GM21723 (cell line): ENCODE results near the gene MTHFR.

Experiments used
- ATAC-seq: cut with Tn5 transposase; IDR thresholded peaks from one replicate; pipeline ENCODE4 v1.9.1; 2021; ENCODE audit warnings: mild to moderate bottlenecking, moderate library complexity; ENCODE audit not compliant: unreplicated experiment

MTHFR gene

DNA sequence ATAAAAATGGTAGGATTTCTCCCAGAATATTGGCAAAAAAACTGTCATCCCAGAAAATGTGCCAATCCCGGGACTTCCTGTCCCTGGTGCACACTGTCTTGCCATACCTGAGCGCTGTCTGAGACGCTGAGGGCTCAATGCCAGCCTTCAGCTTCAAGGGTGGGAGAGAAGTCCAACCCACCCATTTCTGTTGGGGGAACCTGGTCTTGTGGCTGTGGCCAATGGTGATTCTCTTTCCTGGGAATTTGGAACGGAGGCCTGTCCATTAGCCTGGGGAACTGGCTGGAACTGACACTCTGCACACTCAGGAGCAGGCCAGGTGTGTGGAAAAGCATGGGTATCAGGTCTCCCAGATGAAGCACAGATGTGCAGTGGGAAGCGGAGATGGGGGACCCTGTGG, 6.7 kb downstream of the MTHFR start:
- ATAC-seq: no peak

- ATAC-seq: no peak
Observed at GRCh38 chr1:11797525-11798216, 8.1 kb downstream of the MTHFR start.

- no peak for ATAC-seq
Observed at GRCh38 chr1:11796036-11796828, 9.5 kb downstream of the MTHFR start.

- no peak for ATAC-seq
Observed at GRCh38 chr1:11795238-11795890, 10.4 kb downstream of the MTHFR start.

DNA sequence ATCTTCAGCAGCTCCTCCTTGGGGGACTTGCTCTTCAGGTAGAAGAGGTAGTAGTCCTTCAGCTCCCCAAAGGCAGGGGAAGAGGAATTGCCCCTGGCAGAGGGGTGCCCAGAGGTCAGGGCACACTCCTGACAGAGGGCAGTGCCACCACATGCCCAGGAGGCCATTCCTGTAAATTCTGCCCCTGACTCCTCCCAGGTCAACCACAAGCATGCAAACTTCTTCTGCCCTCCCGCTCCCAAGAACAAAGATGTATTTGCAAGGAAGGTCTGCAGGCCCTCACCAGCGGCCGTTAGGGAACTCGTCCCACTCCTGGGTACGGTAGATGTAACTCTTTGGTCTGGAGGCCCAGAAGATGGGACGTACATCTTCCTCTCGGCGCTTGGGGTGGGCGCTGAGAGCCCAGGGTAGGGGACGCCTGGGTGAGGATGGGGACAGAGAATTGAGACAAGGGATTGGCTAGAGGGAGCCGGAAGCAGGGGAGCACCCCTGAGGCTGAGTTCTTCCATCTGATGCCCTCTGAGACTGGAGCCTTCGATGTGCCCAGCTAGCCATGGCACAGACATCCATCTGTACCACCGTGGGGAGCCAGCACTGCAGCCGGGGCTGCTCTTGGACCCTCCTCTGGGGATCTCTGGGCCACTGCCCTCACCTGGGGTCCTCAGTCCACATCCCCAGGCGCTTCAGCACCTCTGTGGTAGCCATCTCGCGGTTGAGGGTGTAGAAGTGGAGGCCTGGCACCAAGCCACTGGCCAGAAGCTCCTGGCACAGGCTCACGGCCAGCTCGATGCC, 11.1 kb downstream of the MTHFR start:
- no peak for ATAC-seq

DNA sequence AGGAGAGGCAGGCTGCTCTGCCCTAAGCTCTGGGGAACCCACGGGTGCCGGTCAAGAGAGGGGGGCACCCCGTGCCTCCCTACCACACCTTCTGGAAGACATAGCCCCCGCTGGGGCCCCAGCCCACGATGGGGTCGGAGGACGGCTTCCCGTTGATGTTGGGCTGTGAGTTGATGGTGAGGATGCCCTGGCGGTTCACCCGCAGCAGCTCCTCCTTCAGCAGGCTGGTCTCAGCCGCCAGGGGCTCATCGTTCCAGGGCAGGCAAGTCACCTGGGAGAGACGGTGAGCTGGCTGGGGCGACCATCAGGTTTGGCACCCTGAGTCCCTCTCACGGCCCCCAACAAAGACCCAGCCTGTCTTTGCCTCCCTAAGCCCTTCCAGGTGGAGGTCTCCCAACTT, 11.9 kb downstream of the MTHFR start:
- ATAC-seq: no peak

DNA sequence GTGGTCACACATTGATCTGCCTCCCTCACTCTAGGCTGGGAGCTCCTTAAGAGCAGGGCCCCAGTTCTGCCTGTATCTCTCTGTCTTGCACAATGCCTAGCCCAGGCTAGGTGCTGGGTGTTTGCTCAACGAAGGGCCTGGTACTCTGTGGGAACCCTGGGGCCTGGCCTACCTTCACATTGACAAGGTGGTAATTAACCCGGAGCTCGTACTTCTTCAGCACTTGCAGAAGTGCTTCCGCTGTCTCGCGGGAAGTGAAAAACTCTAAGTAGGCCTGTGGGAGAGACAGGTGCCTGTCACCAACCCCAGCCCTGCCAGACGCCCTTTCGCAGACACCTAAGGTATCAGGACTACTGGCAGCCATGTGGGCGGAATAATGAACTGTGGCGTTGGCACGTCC, 13.7 kb downstream of the MTHFR start:
- no peak for ATAC-seq

GRCh38 chr1:11790880-11791715, 14.7 kb downstream of the MTHFR start:
- ATAC-seq: no peak

DNA sequence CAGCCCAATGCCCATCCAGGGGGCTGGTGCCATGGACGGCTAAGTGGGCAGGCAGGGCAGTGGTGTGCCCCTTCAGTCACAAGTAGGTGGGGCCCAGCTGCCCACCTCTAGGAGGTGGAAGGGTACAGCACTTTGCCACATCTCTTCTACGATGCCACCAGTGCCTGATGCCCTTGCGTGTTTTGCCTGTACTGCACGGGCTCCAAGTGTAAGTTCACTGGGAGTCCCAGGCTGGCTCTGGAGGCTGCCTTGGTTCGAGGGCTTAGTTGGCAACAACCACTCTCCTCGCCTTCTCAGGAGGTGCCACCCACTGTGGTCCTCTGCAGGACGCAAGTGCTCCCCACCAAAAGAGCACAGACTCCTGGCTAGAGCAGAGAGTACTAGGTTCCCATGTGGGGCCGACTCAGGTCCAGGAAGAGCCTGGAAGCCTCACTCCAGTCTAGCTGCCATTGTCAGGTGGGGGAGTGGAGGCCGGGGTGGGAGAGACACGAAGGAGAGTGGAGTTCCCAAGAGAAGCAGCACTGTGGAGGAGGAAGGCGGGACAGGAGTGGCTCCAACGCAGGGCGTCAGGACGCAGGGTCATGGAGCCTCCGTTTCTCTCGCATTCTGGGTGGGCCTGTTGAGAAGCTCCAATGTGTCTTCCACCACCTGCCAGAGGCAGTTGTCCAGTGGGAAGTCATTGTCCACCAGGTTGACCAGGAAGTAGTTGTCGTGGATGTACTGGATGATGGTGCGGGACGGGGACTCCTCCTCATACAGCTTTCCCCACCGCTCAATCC, 15.5 kb downstream of the MTHFR start:
- no peak for ATAC-seq

GRCh38 chr1:11789126-11790067, 16.4 kb downstream of the MTHFR start:
- no peak for ATAC-seq

DNA sequence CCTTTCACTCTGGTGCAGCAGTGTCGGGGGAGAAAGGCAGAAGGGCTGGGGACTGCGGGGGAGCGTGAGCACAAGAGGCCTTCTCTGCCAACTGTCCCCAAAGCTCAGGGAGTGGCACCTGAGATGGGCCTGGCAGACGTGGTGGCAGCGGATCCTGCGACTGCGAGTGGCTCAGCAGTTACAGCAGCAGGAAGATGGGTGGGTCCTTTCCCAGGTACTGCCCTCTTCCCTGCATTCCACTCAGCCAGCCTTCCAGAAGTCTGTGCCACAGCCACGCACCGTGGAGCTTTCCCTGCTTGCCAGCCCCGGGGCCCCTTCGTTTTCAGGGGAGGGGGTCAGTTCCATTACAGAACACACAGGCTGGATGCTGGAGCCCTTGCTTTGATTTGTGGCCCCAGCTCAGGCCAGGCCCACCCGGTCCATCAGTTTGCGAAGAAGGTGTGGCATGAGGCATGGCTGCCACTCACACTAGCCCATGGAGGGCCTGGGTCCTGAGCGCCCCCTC, 17.2 kb downstream of the MTHFR start:
- no peak for ATAC-seq

GRCh38 chr1:11787804-11788436, 17.8 kb downstream of the MTHFR start:
- no peak for ATAC-seq

DNA sequence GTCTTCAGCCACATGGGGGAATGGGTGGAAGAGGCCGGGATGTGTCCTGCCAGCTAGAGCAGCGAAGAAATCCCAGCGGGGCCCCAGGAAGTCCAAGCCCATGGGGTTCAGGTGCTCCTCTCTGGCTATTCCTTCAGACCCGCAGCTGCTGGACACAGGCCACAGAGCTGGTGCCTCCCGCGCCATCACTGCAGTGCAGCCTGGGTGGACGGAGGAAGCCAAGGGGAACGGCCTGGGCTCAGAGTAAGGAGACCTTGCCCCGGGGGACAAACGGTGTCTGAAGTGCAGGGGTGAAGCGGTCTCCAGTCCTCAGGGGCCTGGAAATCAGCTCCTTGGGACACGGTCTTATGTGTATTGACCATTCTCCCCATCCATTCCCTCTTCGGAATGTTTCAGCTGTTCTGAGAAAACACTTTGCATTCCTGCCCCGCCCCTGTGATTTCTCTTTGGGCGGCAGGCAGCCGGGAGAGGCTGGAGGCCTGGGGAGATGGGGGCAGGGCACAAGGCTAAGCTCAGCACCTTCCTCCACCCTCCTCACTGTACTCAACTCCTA, 18.4 kb downstream of the MTHFR start:
- no peak for ATAC-seq

GRCh38 chr1:11786168-11786567, 19.6 kb downstream of the MTHFR start:
- no peak for ATAC-seq

DNA sequence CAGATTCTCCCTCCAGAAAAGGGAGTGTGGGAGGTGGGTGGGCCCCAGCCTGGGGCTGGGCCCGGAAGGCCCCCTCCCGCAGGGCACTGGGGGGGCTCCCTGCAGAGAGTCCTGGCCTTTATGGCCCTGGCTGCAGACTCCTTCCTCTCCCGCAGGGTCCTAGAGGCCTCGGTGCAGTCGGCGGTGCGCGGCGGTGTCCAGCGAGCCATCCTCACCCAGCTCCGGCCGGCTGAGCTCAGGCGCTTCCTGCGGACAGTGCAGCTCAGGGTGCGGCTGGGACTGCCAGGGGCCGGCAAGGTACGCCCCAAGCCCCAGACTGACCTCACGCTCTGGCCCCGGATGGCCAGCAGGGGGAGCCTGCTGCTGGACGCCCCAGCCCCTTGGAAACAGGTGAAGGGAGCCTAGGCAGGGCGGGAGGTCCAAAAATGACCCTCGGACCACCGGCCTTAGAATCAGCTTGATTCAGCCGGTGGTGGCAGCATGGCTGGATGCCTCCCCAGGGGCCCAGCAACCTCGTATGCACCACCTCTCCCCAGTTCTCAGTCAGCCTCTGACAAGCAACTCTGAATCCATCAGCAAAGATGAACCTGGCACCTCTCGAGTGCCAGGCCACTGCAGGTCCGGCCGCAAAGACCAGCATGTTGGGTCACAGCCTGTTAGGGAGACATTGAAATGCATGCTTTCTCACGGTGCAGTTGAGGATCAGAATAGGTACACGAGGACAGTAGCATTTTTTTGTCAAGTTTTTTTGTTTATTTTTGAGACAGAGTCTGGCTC, 20.6 kb downstream of the MTHFR start:
- ATAC-seq: no peak

DNA sequence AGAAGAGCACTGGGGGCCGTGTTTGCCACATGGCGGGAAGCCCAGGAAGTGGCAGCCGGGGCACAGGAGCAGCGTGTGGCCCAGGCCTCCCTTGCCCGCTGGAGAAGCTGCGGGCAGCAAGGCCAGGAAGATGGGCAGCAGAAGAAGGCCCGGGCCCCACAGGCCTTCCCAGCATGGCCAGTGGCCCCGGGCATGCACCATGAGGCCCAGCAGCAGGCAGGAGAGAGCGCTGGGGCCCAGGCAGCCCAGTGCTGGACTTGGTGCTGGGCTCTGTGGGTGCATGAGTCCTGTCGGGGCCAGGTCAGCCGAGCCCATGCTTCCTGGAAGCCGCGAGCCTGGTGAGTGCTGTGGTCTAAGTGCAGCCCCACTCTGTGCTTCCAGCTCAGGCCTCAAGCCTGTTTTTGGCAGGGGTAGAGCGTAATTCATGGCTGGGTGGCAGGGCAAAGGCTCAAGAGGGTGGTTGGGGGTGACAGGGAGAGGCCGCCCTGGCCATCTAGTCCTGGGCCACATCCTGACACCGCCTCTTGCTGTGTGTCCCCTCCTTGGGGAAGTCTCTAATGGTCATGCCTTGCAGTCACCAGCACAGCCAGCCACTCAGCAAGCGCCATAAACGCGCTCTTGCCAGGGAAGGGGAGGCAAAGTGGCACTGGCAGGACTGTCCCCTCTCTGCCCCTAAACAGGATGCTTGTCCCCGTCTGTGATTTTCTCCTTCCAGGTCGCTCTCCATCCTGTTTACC, 21.3 kb downstream of the MTHFR start:
- no peak for ATAC-seq
